Body of pancreas (tissue), 4 donors: ENCODE measurements around the gene ATOSA.

Experiments
- CTCF ChIP-seq, 7 experiments: fragments of 450-650 bp in 4 of 7; fragments of 200-600 bp in 3 of 7; sonication (generic) in 3 of 7; IDR thresholded peaks; one replicate each; pipeline ENCODE4 v1.5.1; 2016 to 2019; ENCODE audit warnings: antibody characterized with exemption in 7 of 7
- POLR2A ChIP-seq, 3 donors: fragments of 450-650 bp; IDR thresholded peaks; one replicate each; pipeline ENCODE4 v1.6.1; 2016; ENCODE audit warnings: antibody characterized with exemption in 3 of 3, mild to moderate bottlenecking in 2 of 3

GRCh38 chr15:52699457-52699856 lies 20.3 kb upstream of the ATOSA start:
- TF ChIP-seq CTCF (IDR thresholded peaks at IDR 0.05), result no peak
- no peak for TF ChIP-seq POLR2A (IDR thresholded peaks at IDR 0.05)
